Measurements from ENCODE around the gene RSPO4.

DNA sequence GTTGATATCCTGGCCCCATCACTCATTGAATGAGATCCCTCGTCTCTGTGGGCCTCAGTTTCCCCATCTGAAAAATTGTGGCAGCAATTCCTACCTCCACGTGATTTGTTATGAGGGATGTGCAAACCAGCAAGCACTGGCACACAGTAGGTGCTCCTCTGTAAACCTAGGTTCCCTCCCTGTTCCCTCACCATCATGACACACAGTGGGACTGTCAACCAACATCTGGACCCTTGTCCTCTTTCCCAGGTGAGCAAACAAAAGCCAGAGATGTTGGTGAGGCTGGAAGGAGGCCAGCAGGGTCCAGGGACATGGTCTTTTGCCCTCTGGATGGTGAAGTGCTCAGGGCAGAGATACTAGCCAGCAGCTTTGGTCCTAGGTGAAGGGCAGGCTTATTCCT, 26.1 kb downstream of the RSPO4 start:
- TF ChIP-seq RFX5 (IDR thresholded peaks at IDR 0.05; ENCODE audit: low read depth, low read length) (no peak), FOXK1 (CRISPR knock-in tag; IDR thresholded peaks at IDR 0.05; ENCODE audit: borderline replicate concordance, low read depth) (no peak), KAT2B (IDR thresholded peaks at IDR 0.05; ENCODE audit: borderline replicate concordance, low read depth, low read length) (no peak), ETV5 (CRISPR knock-in tag; IDR thresholded peaks at IDR 0.05; ENCODE audit: borderline replicate concordance) (no peak), EP300 (IDR thresholded peaks at IDR 0.05; ENCODE audit: low read depth in 2 of 2, low read length in 2 of 2) (no peak), EP300 (CRISPR knock-in tag; IDR thresholded peaks at IDR 0.05; ENCODE audit: borderline replicate concordance) (no peak), POLR2AphosphoS5 (IDR thresholded peaks at IDR 0.05; ENCODE audit: low read depth, low read length) (no peak)
- TF ChIP-seq, protein P1, sequence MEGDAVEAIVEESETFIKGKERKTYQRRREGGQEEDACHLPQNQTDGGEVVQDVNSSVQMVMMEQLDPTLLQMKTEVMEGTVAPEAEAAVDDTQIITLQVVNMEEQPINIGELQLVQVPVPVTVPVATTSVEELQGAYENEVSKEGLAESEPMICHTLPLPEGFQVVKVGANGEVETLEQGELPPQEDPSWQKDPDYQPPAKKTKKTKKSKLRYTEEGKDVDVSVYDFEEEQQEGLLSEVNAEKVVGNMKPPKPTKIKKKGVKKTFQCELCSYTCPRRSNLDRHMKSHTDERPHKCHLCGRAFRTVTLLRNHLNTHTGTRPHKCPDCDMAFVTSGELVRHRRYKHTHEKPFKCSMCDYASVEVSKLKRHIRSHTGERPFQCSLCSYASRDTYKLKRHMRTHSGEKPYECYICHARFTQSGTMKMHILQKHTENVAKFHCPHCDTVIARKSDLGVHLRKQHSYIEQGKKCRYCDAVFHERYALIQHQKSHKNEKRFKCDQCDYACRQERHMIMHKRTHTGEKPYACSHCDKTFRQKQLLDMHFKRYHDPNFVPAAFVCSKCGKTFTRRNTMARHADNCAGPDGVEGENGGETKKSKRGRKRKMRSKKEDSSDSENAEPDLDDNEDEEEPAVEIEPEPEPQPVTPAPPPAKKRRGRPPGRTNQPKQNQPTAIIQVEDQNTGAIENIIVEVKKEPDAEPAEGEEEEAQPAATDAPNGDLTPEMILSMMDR (CRISPR knock-in tag; IDR thresholded peaks at IDR 0.05), result no peak
